HG02642 (cell line): ENCODE measurements around the gene OR2T6.

ENCODE experiments used
- ATAC-seq: cut with Tn5 transposase; IDR thresholded peaks from one replicate; pipeline ENCODE4 v1.9.1; 2021; ENCODE audit warnings: mild to moderate bottlenecking; ENCODE audit not compliant: unreplicated experiment, poor library complexity

Gene OR2T6, protein sequence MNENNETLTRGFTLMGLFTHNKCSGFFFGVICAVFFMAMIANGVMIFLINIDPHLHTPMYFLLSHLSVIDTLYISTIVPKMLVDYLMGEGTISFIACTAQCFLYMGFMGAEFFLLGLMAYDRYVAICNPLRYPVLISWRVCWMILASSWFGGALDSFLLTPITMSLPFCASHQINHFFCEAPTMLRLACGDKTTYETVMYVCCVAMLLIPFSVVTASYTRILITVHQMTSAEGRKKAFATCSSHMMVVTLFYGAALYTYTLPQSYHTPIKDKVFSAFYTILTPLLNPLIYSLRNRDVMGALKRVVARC

DNA sequence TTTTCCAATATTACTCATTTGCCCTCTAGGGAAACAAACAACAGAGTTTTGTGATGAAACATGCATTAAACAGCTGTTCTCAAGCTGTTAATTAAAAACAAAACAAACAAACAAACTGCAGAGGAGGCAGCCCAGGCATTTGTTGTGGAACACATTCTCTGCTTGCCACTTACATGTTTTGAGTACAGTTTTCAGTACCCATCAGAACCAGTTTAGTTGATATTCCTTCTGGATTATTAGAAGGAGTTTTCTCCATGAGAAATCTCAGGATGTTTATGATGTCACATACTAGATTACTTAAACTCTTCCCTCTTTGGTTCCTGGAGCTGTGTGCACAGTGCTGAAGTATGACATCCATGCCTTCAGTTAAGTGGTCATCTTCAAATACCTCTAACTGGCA, at the start of gene OR2T6:
Gene OR2T6, plus strand, starts transcription at position 301 of the 400 bp plus-strand sequence. CDS start 11,863 bp downstream, outside the sequence.
- no peak for ATAC-seq

GRCh38 chr1:248343451-248343850, 32.1 kb upstream of the OR2T6 start:
- no peak for ATAC-seq

- ATAC-seq, result no peak
Observed at GRCh38 chr1:248348475-248348874, 27.1 kb upstream of the OR2T6 start, which contains the start of gene OR14C36. TSS of gene OR14C36 (plus strand) at chr1:248348775. CDS start at chr1:248348775, 0 bp downstream.

GRCh38 chr1:248359415-248359814, 16.1 kb upstream of the OR2T6 start:
- no peak for ATAC-seq

DNA sequence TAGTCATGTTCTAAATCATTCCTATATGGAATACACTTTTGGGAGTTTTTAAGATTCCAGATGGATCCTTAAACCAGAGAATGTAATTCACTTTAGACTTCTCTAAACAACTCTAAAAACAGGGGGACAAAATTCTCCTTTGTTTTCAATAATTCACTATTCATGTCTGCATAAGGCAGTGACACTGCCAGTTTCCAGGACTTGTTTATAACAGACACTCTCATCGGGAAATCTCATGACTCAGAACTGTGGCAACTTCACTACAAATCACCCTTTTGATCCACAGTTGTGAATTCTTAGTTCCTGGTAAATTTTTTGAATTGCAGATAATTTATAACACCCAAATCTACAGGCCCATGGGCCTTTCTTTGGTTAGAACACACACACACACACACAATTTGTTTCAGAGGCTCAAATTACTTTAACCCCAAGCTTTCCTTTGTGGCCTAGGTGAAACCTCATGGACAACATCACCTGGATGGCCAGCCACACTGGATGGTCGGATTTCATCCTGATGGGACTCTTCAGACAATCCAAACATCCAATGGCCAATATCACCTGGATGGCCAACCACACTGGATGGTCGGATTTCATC, 14.3 kb upstream of the OR2T6 start, which contains the start of gene OR2T4:
Gene OR2T4, plus strand, starts transcription at position 545 of the 595 bp plus-strand sequence. Its CDS starts 0 bp downstream, at position 545.
- no peak for ATAC-seq

DNA sequence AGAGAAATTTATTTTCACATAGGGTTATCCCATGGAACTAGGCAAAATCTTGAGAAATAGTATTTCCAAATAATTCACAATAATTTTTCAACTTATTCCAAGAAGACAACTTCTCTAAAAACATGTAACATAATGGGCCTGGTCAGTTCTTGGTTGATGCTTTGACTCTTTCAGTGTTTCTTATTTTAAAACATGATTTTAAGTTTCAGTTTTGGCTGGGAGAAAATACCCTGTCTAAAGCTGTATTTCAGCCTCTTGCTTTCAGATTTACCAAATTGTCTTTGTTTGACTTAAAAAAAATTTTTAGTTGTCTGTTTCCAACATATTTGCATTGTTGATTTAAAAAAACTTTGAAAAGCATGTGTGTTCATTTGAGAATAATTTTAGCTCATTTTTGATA, 8.9 kb upstream of the OR2T6 start:
- no peak for ATAC-seq

GRCh38 chr1:248372394-248372793, 3.2 kb upstream of the OR2T6 start:
- ATAC-seq, result no peak

- no peak for ATAC-seq
Observed at GRCh38 chr1:248373761-248374160, 1.8 kb upstream of the OR2T6 start.

GRCh38 chr1:248376916-248377315, 1.4 kb downstream of the OR2T6 start:
- no peak for ATAC-seq

DNA sequence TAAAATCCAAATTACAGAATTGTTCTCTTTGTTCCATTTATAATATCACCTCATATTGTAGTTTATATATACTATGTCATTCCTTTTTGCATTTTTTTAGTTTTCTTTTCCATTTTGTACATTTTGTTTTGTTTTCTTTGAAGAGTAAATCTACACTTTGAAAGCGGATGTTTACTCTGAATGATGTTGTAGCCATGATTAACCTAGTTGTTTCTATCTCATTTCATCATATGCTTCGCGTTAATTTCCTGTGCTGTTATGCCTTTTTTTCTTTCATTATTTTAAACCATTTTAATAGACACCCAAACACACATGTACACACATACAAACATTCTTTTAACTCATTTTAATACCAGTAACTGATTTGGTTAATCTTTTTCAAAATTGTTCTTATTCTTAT, 5.3 kb downstream of the OR2T6 start:
- no peak for ATAC-seq

GRCh38 chr1:248388426-248388825, 12.9 kb downstream of the OR2T6 start:
- ATAC-seq, result no peak

DNA sequence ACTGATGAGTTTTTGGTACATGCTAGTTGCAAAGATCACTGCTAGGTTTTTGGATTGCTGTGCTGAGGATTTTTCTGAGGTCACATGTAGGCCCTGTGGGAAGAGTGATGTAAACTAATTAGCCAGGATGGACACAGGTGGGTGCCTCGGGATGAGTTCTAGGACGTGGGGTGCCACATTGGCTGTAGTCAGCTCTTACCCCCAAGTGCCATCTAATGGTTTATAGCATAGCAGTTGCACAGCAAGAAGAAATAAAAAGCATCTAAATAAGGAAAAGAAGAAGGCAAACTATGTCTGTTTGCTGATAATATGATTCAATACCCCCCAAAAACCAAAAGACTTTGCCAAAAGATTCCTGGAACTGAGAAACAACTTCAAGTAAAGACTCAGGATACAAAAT, 17.5 kb downstream of the OR2T6 start:
- ATAC-seq, result no peak

DNA sequence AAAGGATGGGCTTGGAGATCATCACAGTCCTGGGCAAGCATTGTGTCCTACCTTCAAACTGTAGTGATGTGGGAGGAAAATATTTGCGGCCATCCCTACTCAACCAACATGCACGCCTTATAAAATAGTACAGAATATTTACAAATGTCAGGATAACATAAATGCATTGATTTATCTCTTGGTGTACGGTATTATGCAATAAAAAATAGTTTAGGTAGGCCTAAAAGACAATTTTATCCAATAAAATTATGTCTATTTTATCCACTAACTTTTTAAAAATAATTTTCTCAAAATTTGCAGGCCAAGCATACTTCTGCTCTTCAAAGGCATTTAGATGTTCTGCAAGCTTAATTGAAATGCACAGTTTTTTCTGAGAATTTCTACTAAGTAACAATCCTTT, 27.2 kb downstream of the OR2T6 start, which contains the start of gene OR2T1:
Gene OR2T1, plus strand, starts transcription at position 301 of the 400 bp plus-strand sequence. CDS start 3,100 bp downstream, outside the sequence.
- ATAC-seq, result no peak

GRCh38 chr1:248404024-248404423, 28.5 kb downstream of the OR2T6 start:
- ATAC-seq, result no peak

DNA sequence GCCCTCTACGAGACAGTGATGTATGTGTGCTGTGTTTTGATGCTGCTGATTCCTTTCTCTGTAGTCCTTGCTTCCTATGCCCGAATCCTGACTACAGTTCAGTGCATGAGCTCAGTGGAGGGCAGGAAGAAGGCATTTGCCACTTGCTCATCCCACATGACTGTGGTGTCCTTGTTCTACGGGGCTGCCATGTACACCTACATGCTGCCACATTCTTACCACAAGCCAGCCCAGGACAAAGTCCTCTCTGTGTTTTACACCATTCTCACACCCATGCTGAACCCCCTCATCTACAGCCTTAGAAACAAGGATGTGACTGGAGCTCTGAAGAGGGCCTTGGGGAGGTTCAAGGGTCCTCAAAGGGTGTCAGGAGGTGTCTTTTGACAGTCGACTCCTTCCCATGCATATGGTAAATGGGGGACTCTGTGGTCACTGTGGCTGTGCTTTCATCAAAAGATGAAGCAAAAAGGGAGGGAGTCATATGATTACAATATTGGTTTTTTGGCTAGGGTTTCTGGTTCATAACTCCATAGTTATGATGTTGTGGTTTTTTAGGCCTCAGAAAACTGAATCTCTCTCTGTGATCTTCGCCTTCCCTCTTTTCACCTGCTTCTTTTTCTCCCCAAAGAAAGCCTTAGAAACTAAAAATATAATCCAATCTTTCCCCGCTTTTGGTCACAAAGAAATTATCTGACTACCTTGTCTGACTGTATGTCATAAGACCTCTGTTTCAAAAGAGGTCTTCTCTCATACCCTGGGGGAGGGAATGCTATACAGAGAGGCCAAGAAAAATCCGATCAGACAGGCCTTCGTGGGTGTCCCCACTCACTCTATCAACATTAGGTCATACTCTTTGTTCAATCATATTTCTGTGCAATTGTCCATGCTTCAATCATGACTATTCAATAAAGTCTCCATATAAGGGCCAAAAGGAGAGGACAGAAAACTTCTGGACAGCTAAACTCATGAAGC, 31.5 kb downstream of the OR2T6 start:
- ATAC-seq, result no peak

DNA sequence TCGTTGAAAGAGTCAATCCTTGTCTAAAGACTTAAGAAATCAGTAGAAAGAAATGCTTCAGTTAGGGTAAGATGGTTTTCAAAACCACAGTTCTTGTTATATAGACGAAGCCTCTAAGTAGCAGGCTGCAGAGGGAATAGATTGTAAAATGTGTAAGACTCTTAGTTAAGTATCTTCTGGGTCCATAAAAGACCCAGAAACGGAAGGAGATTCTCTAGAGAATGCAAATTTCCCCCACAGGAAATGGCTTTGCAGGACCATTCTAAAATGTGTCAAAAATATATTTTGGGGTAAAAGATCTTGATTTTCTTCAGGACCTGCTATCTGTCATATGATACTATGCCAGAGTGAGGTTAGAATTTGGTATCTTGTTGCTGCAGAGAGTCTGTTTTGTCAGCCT, 40.7 kb downstream of the OR2T6 start:
- no peak for ATAC-seq

DNA sequence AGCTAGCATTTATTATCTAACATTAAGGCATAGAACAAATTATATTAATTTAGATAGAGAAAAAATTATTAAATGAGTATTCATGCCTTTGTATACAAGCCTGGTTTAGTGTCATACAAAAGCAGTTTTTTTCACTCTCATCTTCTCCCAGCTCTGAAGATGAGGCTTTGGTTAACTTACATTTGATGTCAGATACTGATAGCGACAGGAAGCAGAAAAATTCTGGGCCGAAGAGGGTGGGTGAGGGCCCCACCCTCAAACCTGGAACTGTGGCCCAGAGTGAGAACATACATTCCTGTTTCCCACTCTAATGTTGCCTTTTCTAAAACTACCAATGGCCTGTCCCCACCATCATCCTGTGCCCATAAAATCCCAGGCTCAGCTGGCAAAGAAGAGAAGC, 42.3 kb downstream of the OR2T6 start:
- no peak for ATAC-seq

DNA sequence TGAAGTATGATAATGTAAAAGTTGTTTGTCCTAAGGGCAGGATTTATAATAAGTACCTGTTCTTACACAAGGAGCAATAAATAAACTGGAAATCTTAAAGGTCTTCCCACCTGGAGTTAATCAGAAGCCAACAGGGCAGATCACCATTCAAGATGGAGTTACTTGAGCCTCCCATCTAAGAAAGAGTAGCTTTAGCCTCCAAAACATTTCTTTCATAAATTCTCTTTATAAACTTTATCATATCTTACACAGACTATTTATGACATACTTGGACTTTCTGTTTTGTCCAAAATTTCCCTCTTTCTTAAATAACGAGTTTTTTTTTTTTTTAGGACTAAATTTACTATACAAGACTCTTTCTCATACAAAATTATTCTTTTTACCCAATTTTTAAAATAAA, 45.8 kb downstream of the OR2T6 start:
- ATAC-seq, result no peak

- peak; percentile 34 for ATAC-seq
Observed at GRCh38 chr1:248427526-248428191, 52.1 kb downstream of the OR2T6 start.

GRCh38 chr1:248428192-248428533, 52.6 kb downstream of the OR2T6 start:
- ATAC-seq, result peak; percentile 95
